ENCODE data around the gene TEX11. TPM values are rescaled to one million over a fixed set of nuclear protein-coding genes. Genes with fewer than 3 reads are reported as not detected.
"Not testable (repeated sequence)": the region's sequence is repeated elsewhere in the genome, so short reads cannot be mapped to it uniquely, and the experiment has no call there.

The TEX11 gene
- polyA plus RNA-seq, 1 donor (not counting 4 experiments of a cell fraction or from before 2014, with no cell fraction given) = not detected

- H3K9me3 ChIP-seq (ENCODE audit: control insufficient read depth, low read depth, low read length) = no peaks in the 10 kb centered on the region
- H3K79me2 ChIP-seq (ENCODE audit: control insufficient read depth, insufficient read depth, low read length) = no peaks in the 10 kb centered on the region
- H3K27me3 ChIP-seq (ENCODE audit: control insufficient read depth, extremely low read depth, insufficient read depth, low read length) = peaks cover 4% of the 10 kb centered on the region
- H3K4me1 ChIP-seq (ENCODE audit: control insufficient read depth, extremely low read depth, insufficient read depth, low read length) = no peaks in the 10 kb centered on the region
- no peak overlapping the region for H2AFZ ChIP-seq (ENCODE audit: control insufficient read depth, low read length)
- dilution Hi-C loops (cut with MboI; ENCODE audit: extremely low pct_ligation_motif_present, low sequenced_read_pairs) = no loop called here
- H3K27ac ChIP-seq (ENCODE audit: control insufficient read depth, insufficient read depth, low read length) = no peak overlapping the region
- TF ChIP-seq EZH2 (IDR thresholded peaks at IDR 0.05; ENCODE audit: low read length) (no peak), CTCF (optimal IDR thresholded peaks at IDR 0.05 in 1 of 3, IDR thresholded peaks at IDR 0.05 in 1 of 3, conservative IDR thresholded peaks at IDR 0.05 in 1 of 3; ENCODE audit: extremely low read depth in 1 of 3, insufficient read depth in 2 of 3, low read length in 3 of 3) (no peak)
- H3K4me2 ChIP-seq (ENCODE audit: control insufficient read depth, extremely low read depth, insufficient read depth, low read depth, low read length) = no peak overlapping the region
- H4K20me1 ChIP-seq (ENCODE audit: control insufficient read depth, extremely low read depth, insufficient read depth, low read length) = no peaks in the 10 kb centered on the region
- no peak overlapping the region for H3K9ac ChIP-seq (ENCODE audit: control insufficient read depth, extremely low read depth, insufficient read depth, low read length)
- no peaks in the 10 kb centered on the region for H3K9me1 ChIP-seq (ENCODE audit: control insufficient read depth, extremely low read depth, insufficient read depth, low read length)
- DNase-seq (ENCODE audit: low read depth, low spot score) = no peak
- H3K4me3 ChIP-seq (ENCODE audit: control insufficient read depth in 2 of 3, extremely low read depth in 1 of 3, insufficient read depth in 2 of 3, low read depth in 1 of 3, low read length in 3 of 3) = no peak overlapping the region
- FAIRE-seq = no peak
- H3K36me3 ChIP-seq (ENCODE audit: control insufficient read depth in 2 of 2, extremely low read depth in 1 of 2, insufficient read depth in 2 of 2, low read length in 2 of 2) = no peaks in the 10 kb centered on the region
Observed at GRCh38 chrX:70878902-70879301, 29.6 kb downstream of the TEX11 start.

- H3K27me3 ChIP-seq (ENCODE audit: control insufficient read depth, extremely low read depth, insufficient read depth, low read length) = no peaks in the 10 kb centered on the region
- H3K36me3 ChIP-seq (ENCODE audit: control insufficient read depth in 2 of 2, extremely low read depth in 1 of 2, insufficient read depth in 2 of 2, low read length in 2 of 2) = no peaks in the 10 kb centered on the region
- no peak overlapping the region for H3K4me3 ChIP-seq (ENCODE audit: control insufficient read depth in 2 of 3, extremely low read depth in 1 of 3, insufficient read depth in 2 of 3, low read depth in 1 of 3, low read length in 3 of 3)
- no peaks in the 10 kb centered on the region for H3K79me2 ChIP-seq (ENCODE audit: control insufficient read depth, insufficient read depth, low read length)
- dilution Hi-C loops (cut with MboI; ENCODE audit: extremely low pct_ligation_motif_present, low sequenced_read_pairs) = no loop called here
- DNase-seq (ENCODE audit: low read depth, low spot score) (no peak), FAIRE-seq (no peak)
- H3K27ac ChIP-seq (ENCODE audit: control insufficient read depth, insufficient read depth, low read length) = no peak overlapping the region
- no peaks in the 10 kb centered on the region for H3K4me1 ChIP-seq (ENCODE audit: control insufficient read depth, extremely low read depth, insufficient read depth, low read length)
- H3K9ac ChIP-seq (ENCODE audit: control insufficient read depth, extremely low read depth, insufficient read depth, low read length) = no peak overlapping the region
- H3K9me1 ChIP-seq (ENCODE audit: control insufficient read depth, extremely low read depth, insufficient read depth, low read length) = no peaks in the 10 kb centered on the region
- no peaks in the 10 kb centered on the region for H4K20me1 ChIP-seq (ENCODE audit: control insufficient read depth, extremely low read depth, insufficient read depth, low read length)
- H3K9me3 ChIP-seq (ENCODE audit: control insufficient read depth, low read depth, low read length) = no peaks in the 10 kb centered on the region
- H2AFZ ChIP-seq (ENCODE audit: control insufficient read depth, low read length) = no peak overlapping the region
- TF ChIP-seq CTCF (optimal IDR thresholded peaks at IDR 0.05 in 1 of 3, IDR thresholded peaks at IDR 0.05 in 1 of 3, conservative IDR thresholded peaks at IDR 0.05 in 1 of 3; ENCODE audit: extremely low read depth in 1 of 3, insufficient read depth in 2 of 3, low read length in 3 of 3) (no peak), EZH2 (IDR thresholded peaks at IDR 0.05; ENCODE audit: low read length) (no peak)
- no peak overlapping the region for H3K4me2 ChIP-seq (ENCODE audit: control insufficient read depth, extremely low read depth, insufficient read depth, low read depth, low read length)
Observed at GRCh38 chrX:70852294-70852693, 56.2 kb downstream of the TEX11 start.

- H3K27ac ChIP-seq (ENCODE audit: control insufficient read depth, insufficient read depth, low read length); H3K4me2 ChIP-seq (ENCODE audit: control insufficient read depth, extremely low read depth, insufficient read depth, low read depth, low read length); H3K79me2 ChIP-seq (ENCODE audit: control insufficient read depth, insufficient read depth, low read length); H3K4me3 ChIP-seq (ENCODE audit: control insufficient read depth in 2 of 3, extremely low read depth in 1 of 3, insufficient read depth in 2 of 3, low read depth in 1 of 3, low read length in 3 of 3); FAIRE-seq; dilution Hi-C loops (cut with MboI; ENCODE audit: extremely low pct_ligation_motif_present, low sequenced_read_pairs); H4K20me1 ChIP-seq (ENCODE audit: control insufficient read depth, extremely low read depth, insufficient read depth, low read length); H3K9ac ChIP-seq (ENCODE audit: control insufficient read depth, extremely low read depth, insufficient read depth, low read length); H3K36me3 ChIP-seq (ENCODE audit: control insufficient read depth in 2 of 2, extremely low read depth in 1 of 2, insufficient read depth in 2 of 2, low read length in 2 of 2); H2AFZ ChIP-seq (ENCODE audit: control insufficient read depth, low read length); H3K9me1 ChIP-seq (ENCODE audit: control insufficient read depth, extremely low read depth, insufficient read depth, low read length); H3K4me1 ChIP-seq (ENCODE audit: control insufficient read depth, extremely low read depth, insufficient read depth, low read length); H3K27me3 ChIP-seq (ENCODE audit: control insufficient read depth, extremely low read depth, insufficient read depth, low read length); H3K9me3 ChIP-seq (ENCODE audit: control insufficient read depth, low read depth, low read length); DNase-seq (ENCODE audit: low read depth, low spot score): not testable (repeated sequence)
Observed at GRCh38 chrX:70844081-70844480, 64.4 kb downstream of the TEX11 start.

GRCh38 chrX:70843620-70844019 lies 64.9 kb downstream of the TEX11 start:
- DNase-seq (ENCODE audit: low read depth, low spot score); H3K9me3 ChIP-seq (ENCODE audit: control insufficient read depth, low read depth, low read length); H3K4me2 ChIP-seq (ENCODE audit: control insufficient read depth, extremely low read depth, insufficient read depth, low read depth, low read length); H2AFZ ChIP-seq (ENCODE audit: control insufficient read depth, low read length); H3K9ac ChIP-seq (ENCODE audit: control insufficient read depth, extremely low read depth, insufficient read depth, low read length); H3K9me1 ChIP-seq (ENCODE audit: control insufficient read depth, extremely low read depth, insufficient read depth, low read length); H3K4me3 ChIP-seq (ENCODE audit: control insufficient read depth in 2 of 3, extremely low read depth in 1 of 3, insufficient read depth in 2 of 3, low read depth in 1 of 3, low read length in 3 of 3); dilution Hi-C loops (cut with MboI; ENCODE audit: extremely low pct_ligation_motif_present, low sequenced_read_pairs); H3K27ac ChIP-seq (ENCODE audit: control insufficient read depth, insufficient read depth, low read length); H4K20me1 ChIP-seq (ENCODE audit: control insufficient read depth, extremely low read depth, insufficient read depth, low read length); H3K36me3 ChIP-seq (ENCODE audit: control insufficient read depth in 2 of 2, extremely low read depth in 1 of 2, insufficient read depth in 2 of 2, low read length in 2 of 2); H3K27me3 ChIP-seq (ENCODE audit: control insufficient read depth, extremely low read depth, insufficient read depth, low read length); H3K79me2 ChIP-seq (ENCODE audit: control insufficient read depth, insufficient read depth, low read length); FAIRE-seq; H3K4me1 ChIP-seq (ENCODE audit: control insufficient read depth, extremely low read depth, insufficient read depth, low read length): not testable (repeated sequence)
